ENCODE data around the gene TPSAB1. TPM values are rescaled to one million over a fixed set of nuclear protein-coding genes. Genes with fewer than 3 reads are reported as not detected.

Gene TPSAB1
- total RNA-seq, 2 donors from 2014 or later: 17.7 to 33.6 TPM

DNA sequence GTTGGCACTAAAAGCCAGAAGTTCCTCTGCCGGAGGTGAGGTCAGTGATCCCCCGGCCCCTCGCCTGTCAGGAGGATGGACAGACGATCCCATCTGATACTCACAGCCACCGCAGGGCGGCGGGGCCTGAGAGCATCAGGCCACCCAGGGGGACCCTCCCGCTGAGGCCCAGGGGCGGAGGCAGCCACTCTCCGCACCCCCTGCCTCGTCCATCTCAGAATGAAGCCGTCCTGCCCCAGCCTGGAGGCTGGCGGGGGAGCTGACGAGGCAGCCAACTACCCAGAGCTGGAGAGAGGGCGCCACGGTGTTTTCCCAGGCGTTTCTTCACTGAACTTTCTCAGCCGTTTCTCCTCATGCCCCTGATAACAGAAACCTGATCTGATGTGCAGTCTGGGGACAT is 38.0 kb downstream of the TPSAB1 start:
- Histone ChIP-seq H3K4me1 (replicated peaks) (no peaks in the 10 kb centered on the region), H3K27me3 (replicated peaks; ENCODE audit: insufficient read depth) (no peaks in the 10 kb centered on the region), H3K4me3 (no peak overlapping the region), H3K9me3 (no peaks in the 10 kb centered on the region), H3K27ac (no peak overlapping the region), H3K36me3 (no peaks in the 10 kb centered on the region)
- no peak for DNase-seq (ENCODE audit: low spot score)
- intact Hi-C loops (cut with DNase I): no loop called here
- TF ChIP-seq, protein P1, sequence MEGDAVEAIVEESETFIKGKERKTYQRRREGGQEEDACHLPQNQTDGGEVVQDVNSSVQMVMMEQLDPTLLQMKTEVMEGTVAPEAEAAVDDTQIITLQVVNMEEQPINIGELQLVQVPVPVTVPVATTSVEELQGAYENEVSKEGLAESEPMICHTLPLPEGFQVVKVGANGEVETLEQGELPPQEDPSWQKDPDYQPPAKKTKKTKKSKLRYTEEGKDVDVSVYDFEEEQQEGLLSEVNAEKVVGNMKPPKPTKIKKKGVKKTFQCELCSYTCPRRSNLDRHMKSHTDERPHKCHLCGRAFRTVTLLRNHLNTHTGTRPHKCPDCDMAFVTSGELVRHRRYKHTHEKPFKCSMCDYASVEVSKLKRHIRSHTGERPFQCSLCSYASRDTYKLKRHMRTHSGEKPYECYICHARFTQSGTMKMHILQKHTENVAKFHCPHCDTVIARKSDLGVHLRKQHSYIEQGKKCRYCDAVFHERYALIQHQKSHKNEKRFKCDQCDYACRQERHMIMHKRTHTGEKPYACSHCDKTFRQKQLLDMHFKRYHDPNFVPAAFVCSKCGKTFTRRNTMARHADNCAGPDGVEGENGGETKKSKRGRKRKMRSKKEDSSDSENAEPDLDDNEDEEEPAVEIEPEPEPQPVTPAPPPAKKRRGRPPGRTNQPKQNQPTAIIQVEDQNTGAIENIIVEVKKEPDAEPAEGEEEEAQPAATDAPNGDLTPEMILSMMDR (IDR thresholded peaks at IDR 0.05): no peak
- TF ChIP-seq POLR2A (IDR thresholded peaks at IDR 0.05) (no peak), POLR2AphosphoS5 (IDR thresholded peaks at IDR 0.05) (no peak)
- WGBS: 29% methylated on average over 11 of the region's 18 CpGs

DNA sequence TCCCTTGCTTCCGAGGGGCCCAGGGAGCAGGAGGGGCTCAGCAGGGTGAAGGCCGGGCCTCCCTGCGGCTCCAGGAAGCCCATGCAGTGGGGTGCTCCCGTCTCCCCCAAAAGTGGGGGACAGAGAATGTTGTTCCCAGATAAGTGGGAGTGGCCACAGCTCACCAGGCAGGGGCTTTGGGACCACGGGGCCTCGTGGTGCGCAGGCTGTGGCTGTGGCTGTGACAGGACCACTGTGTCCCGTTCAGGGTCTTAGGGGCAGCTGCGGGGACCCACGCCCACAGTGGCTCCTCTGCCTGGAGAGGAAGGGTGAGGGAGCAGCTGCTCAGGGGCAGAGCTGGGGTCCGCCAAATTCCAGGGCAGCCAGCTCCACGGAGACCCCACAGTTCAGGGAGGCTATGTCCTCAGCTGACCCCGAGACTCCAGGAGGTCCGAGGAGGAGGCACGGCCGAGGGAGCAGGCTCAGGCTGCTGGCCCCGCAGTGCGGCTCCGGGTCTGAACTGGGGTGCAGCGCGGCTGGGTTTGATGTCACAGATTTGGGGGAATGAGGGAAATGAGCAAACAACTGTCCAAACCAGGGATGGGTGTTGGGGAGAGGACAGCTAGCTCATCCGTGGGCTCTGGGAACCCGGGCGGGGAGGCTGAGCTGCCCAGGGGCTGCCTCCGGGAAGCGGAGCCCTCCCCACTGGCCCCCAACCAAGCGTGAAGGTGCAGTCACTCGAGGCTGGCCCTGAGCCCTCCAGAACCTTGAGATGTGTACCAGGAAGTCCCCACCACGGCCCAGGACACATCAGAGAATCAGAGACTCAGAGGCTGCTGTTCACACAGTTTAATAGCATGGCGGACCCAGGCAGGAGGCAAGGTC is 38.8 kb downstream of the TPSAB1 start:
- TF ChIP-seq POLR2AphosphoS5 (IDR thresholded peaks at IDR 0.05) (no peak), POLR2A (IDR thresholded peaks at IDR 0.05) (no peak)
- TF ChIP-seq, protein P1 (IDR thresholded peaks at IDR 0.05): no peak
- no peak for DNase-seq (ENCODE audit: low spot score)
- 80% methylated on average over 27 of the region's 30 CpGs for WGBS
- Histone ChIP-seq H3K4me1 (replicated peaks) (no peaks in the 10 kb centered on the region), H3K27ac (no peak overlapping the region), H3K36me3 (no peaks in the 10 kb centered on the region), H3K27me3 (replicated peaks; ENCODE audit: insufficient read depth) (peaks cover 3% of the 10 kb centered on the region), H3K4me3 (no peak overlapping the region), H3K9me3 (no peaks in the 10 kb centered on the region)
- intact Hi-C loops (cut with DNase I): no loop called here

DNA sequence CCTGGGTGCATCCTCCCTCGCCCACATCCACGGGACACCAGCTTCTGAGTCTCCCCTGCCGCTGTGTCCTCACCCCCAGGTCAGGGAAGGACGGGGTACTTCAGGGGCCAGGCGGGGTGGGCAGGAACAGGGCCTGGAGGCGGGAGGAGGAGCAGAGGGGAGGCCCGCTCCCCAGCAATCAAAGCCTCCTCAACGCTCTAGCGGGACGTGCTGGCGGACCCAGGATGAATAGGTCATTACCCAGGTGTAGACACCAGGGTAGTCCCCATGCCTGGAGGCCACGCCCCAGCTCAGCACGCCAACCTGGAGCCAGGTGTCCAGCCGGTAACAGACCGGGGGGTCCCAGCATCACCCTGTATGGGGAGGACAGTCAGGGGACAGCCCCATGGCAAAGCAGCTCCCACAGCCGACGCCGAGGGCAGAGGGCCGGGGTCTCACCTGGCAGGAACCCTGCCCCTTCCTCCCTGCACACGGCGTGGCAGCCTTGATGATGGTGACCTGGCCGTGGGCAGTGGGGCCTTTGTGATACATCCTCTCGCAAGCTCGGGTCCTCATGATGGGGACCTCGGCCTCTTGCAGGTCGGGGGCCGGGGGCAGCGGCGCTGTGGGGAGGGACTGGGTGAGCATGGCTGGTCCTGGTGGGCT is 39.6 kb downstream of the TPSAB1 start:
- Histone ChIP-seq H3K4me1 (replicated peaks) (no peaks in the 10 kb centered on the region), H3K27me3 (replicated peaks; ENCODE audit: insufficient read depth) (peaks cover 3% of the 10 kb centered on the region), H3K4me3 (no peak overlapping the region), H3K27ac (no peak overlapping the region), H3K36me3 (no peaks in the 10 kb centered on the region), H3K9me3 (no peaks in the 10 kb centered on the region)
- intact Hi-C loops (cut with DNase I): no loop called here
- 73% methylated on average over 25 of the region's 29 CpGs for WGBS
- no peak for DNase-seq (ENCODE audit: low spot score)
- TF ChIP-seq POLR2A (IDR thresholded peaks at IDR 0.05) (no peak), POLR2AphosphoS5 (IDR thresholded peaks at IDR 0.05) (no peak)
- TF ChIP-seq, protein P1 (IDR thresholded peaks at IDR 0.05): no peak

DNA sequence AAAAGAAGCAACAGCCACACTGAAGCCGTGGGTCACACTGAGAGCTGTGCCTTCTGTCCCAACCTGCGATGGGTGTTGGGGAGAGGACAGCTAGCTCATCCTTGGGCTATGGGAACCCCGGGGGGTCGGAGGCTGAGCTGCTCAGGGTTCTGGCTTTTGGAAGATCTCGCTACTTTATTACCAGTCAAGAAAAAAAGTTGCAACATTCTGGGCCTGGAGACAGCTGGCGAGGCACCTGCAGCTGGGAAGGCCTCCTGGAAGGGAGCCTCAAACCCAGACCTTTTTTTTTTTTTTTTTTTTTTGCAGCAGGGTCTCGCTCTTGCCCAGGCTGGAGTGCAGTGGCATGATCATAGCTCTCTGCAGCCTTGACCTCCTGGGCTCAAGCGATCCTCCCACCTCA is 40.3 kb downstream of the TPSAB1 start:
- Histone ChIP-seq H3K4me3 (no peak overlapping the region), H3K36me3 (no peaks in the 10 kb centered on the region), H3K4me1 (replicated peaks) (no peaks in the 10 kb centered on the region), H3K27me3 (replicated peaks; ENCODE audit: insufficient read depth) (peaks cover 3% of the 10 kb centered on the region), H3K9me3 (no peaks in the 10 kb centered on the region), H3K27ac (no peak overlapping the region)
- intact Hi-C loops (cut with DNase I): no loop called here
- TF ChIP-seq, protein P1 (IDR thresholded peaks at IDR 0.05): no peak
- TF ChIP-seq POLR2AphosphoS5 (IDR thresholded peaks at IDR 0.05) (no peak), POLR2A (IDR thresholded peaks at IDR 0.05) (no peak)
- WGBS: 72% methylated on average over 7 of the region's 8 CpGs
- no peak for DNase-seq (ENCODE audit: low spot score)

All from prostate gland (tissue), 2 donors.